Measurements from ENCODE around the gene STT3A. TPM values are rescaled to one million over a fixed set of nuclear protein-coding genes. Genes with fewer than 3 reads are reported as not detected.

STT3A gene
- total and polyA plus RNA-seq, 3 experiments from 2014 or later: 90.6 to 143 (median 140) TPM

GRCh38 chr11:125591649-125592304 is 875 bp upstream of the STT3A start:
- CTCF ChIA-PET: interaction anchor here (1.8 to 3.7 kb wide), 3 partner anchors 23 to 33 kb away, joined by 7 to 17 read pairs (median 13); partner anchors contain the start of genes CHEK1 and EI24
- H3K4me3 ChIP-seq (ENCODE audit: low read length): peak overlapping the region; percentile 100
- peaks cover 40 to 49% (median 49%) of the 10 kb centered on the region in 3 donors for H3K4me1 Mint-ChIP-seq
- POLR2A ChIA-PET: interaction anchor here (0.6 to 2.4 kb wide), 4 partner anchors 22 to 296 kb away, joined by 3 to 31 read pairs (median 6); partner anchors contain the start of genes CHEK1, EI24 and HYLS1
- H3K36me3 ChIP-seq (ENCODE audit: insufficient read depth, low read length): no peaks in the 10 kb centered on the region
- H3K9me3 Mint-ChIP-seq: no peaks in the 10 kb centered on the region
- H3K27ac Mint-ChIP-seq: peak overlapping the region; percentile 92 to 99 (median 98)
- peaks cover 20% of the 10 kb centered on the region for H3K4me1 ChIP-seq (ENCODE audit: insufficient read depth, low read length)
- peak in 3 of 5 donors; percentile 20 to 55 (median 20) for DNase-seq
- peaks cover 0 to 26% (median 0%) of the 10 kb centered on the region in 3 donors for H3K36me3 Mint-ChIP-seq
- peak overlapping the region; percentile 90 to 98 (median 93) for H3K4me3 Mint-ChIP-seq
- H3K27ac ChIP-seq (ENCODE audit: low read depth, low read length): peak overlapping the region; percentile 100
- H3K27me3 ChIP-seq (ENCODE audit: insufficient read depth, low read length, poor library complexity, severe bottlenecking): no peaks in the 10 kb centered on the region
- no peaks in the 10 kb centered on the region for H3K27me3 Mint-ChIP-seq
- H3K9me3 ChIP-seq (ENCODE audit: low read length): no peaks in the 10 kb centered on the region

GRCh38 chr11:125593114-125593820 is 615 bp downstream of the STT3A start:
- Mint-ChIP-seq H3K36me3 (peaks cover 0 to 40% (median 3%) of the 10 kb centered on the region in 3 donors), H3K4me1 (peaks cover 41 to 61% (median 53%) of the 10 kb centered on the region in 3 donors), H3K27me3 (no peaks in the 10 kb centered on the region), H3K9me3 (no peaks in the 10 kb centered on the region), H3K27ac (peak overlapping the region; percentile 92 to 99 (median 98)), H3K4me3 (peak overlapping the region; percentile 90 to 98 (median 93))
- Histone ChIP-seq H3K36me3 (ENCODE audit: insufficient read depth, low read length) (peaks cover 14% of the 10 kb centered on the region), H3K27ac (ENCODE audit: low read depth, low read length) (peak overlapping the region; percentile 100), H3K4me3 (ENCODE audit: low read length) (peak overlapping the region; percentile 85), H3K4me1 (ENCODE audit: insufficient read depth, low read length) (peaks cover 20% of the 10 kb centered on the region), H3K27me3 (ENCODE audit: insufficient read depth, low read length, poor library complexity, severe bottlenecking) (no peaks in the 10 kb centered on the region), H3K9me3 (ENCODE audit: low read length) (no peaks in the 10 kb centered on the region)
- ChIA-PET POLR2A (interaction anchor here (1.2 to 2.4 kb wide), 4 partner anchors 24 to 294 kb away, joined by 3 to 31 read pairs (median 6); partner anchors contain the start of genes CHEK1, EI24 and HYLS1), CTCF (interaction anchor here (1.0 to 3.7 kb wide), 4 partner anchors 24 to 306 kb away, joined by 3 to 17 read pairs (median 8); partner anchors contain the start of genes CHEK1 and EI24)
- DNase-seq: peak in 1 of 5 donors; percentile 4

- Histone ChIP-seq H3K4me3 (ENCODE audit: low read length) (no peak overlapping the region), H3K4me1 (ENCODE audit: insufficient read depth, low read length) (peaks cover 20% of the 10 kb centered on the region), H3K27me3 (ENCODE audit: insufficient read depth, low read length, poor library complexity, severe bottlenecking) (no peaks in the 10 kb centered on the region), H3K9me3 (ENCODE audit: low read length) (no peaks in the 10 kb centered on the region), H3K36me3 (ENCODE audit: insufficient read depth, low read length) (peaks cover 21% of the 10 kb centered on the region), H3K27ac (ENCODE audit: low read depth, low read length) (no peak overlapping the region)
- ChIA-PET CTCF (interaction anchor here (1.3 kb wide), 1 partner anchor 25 kb away, joined by 4 read pairs; the partner anchor contains the start of gene EI24), POLR2A (no interaction called here)
- no peaks in the 10 kb centered on the region for H3K9me3 Mint-ChIP-seq
- DNase-seq: no peak
- peak overlapping the region in 3 of 7 donors; percentile 1 to 94 (median 69) for H3K4me3 Mint-ChIP-seq
- H3K27ac Mint-ChIP-seq: peak overlapping the region in 4 of 8 donors; percentile 19 to 57 (median 43)
- no peaks in the 10 kb centered on the region for H3K27me3 Mint-ChIP-seq
- H3K36me3 Mint-ChIP-seq: peaks cover 0 to 53% (median 6%) of the 10 kb centered on the region in 3 donors
- H3K4me1 Mint-ChIP-seq: peaks cover 41 to 62% (median 53%) of the 10 kb centered on the region in 3 donors
Observed at GRCh38 chr11:125594958-125595357, 2.3 kb downstream of the STT3A start.

- H3K4me3 ChIP-seq (ENCODE audit: low read length): no peak overlapping the region
- peaks cover under 1% of the 10 kb centered on the region for H3K4me1 ChIP-seq (ENCODE audit: insufficient read depth, low read length)
- CTCF ChIA-PET: no interaction called here
- POLR2A ChIA-PET: no interaction called here
- Mint-ChIP-seq H3K4me1 (peaks cover 13 to 23% (median 22%) of the 10 kb centered on the region in 3 donors), H3K9me3 (no peaks in the 10 kb centered on the region), H3K27ac (peak overlapping the region in 1 of 8 donors; percentile 41), H3K36me3 (peaks cover 11 to 82% (median 20%) of the 10 kb centered on the region in 3 donors), H3K4me3 (no peak overlapping the region), H3K27me3 (no peaks in the 10 kb centered on the region)
- no peaks in the 10 kb centered on the region for H3K27me3 ChIP-seq (ENCODE audit: insufficient read depth, low read length, poor library complexity, severe bottlenecking)
- no peak overlapping the region for H3K27ac ChIP-seq (ENCODE audit: low read depth, low read length)
- H3K9me3 ChIP-seq (ENCODE audit: low read length): no peaks in the 10 kb centered on the region
- no peak for DNase-seq
- peaks cover 64% of the 10 kb centered on the region for H3K36me3 ChIP-seq (ENCODE audit: insufficient read depth, low read length)
Observed at GRCh38 chr11:125600663-125601062, 8.0 kb downstream of the STT3A start.

GRCh38 chr11:125603207-125603606 is 10.6 kb downstream of the STT3A start:
- Mint-ChIP-seq H3K36me3 (peaks cover 17 to 84% (median 25%) of the 10 kb centered on the region in 3 donors), H3K4me1 (peaks cover 1 to 9% (median 3%) of the 10 kb centered on the region in 3 donors), H3K27ac (peak overlapping the region in 2 of 8 donors; percentile 23 to 38), H3K27me3 (no peaks in the 10 kb centered on the region), H3K9me3 (no peaks in the 10 kb centered on the region), H3K4me3 (no peak overlapping the region)
- H3K4me1 ChIP-seq (ENCODE audit: insufficient read depth, low read length): no peaks in the 10 kb centered on the region
- H3K27ac ChIP-seq (ENCODE audit: low read depth, low read length): no peak overlapping the region
- no peaks in the 10 kb centered on the region for H3K9me3 ChIP-seq (ENCODE audit: low read length)
- DNase-seq: no peak
- ChIA-PET CTCF (no interaction called here), POLR2A (no interaction called here)
- H3K27me3 ChIP-seq (ENCODE audit: insufficient read depth, low read length, poor library complexity, severe bottlenecking): no peaks in the 10 kb centered on the region
- H3K4me3 ChIP-seq (ENCODE audit: low read length): no peak overlapping the region
- H3K36me3 ChIP-seq (ENCODE audit: insufficient read depth, low read length): peaks cover 74% of the 10 kb centered on the region

GRCh38 chr11:125605417-125605816 is 12.8 kb downstream of the STT3A start:
- Mint-ChIP-seq H3K4me3 (no peak overlapping the region), H3K27ac (peak overlapping the region in 1 of 8 donors; percentile 43), H3K9me3 (no peaks in the 10 kb centered on the region), H3K36me3 (peaks cover 22 to 88% (median 34%) of the 10 kb centered on the region in 3 donors), H3K4me1 (peaks cover 0 to 9% (median 5%) of the 10 kb centered on the region in 3 donors), H3K27me3 (no peaks in the 10 kb centered on the region)
- no peak for DNase-seq
- no peaks in the 10 kb centered on the region for H3K27me3 ChIP-seq (ENCODE audit: insufficient read depth, low read length, poor library complexity, severe bottlenecking)
- CTCF ChIA-PET: no interaction called here
- H3K4me1 ChIP-seq (ENCODE audit: insufficient read depth, low read length): no peaks in the 10 kb centered on the region
- H3K9me3 ChIP-seq (ENCODE audit: low read length): no peaks in the 10 kb centered on the region
- POLR2A ChIA-PET: no interaction called here
- H3K27ac ChIP-seq (ENCODE audit: low read depth, low read length): no peak overlapping the region
- no peak overlapping the region for H3K4me3 ChIP-seq (ENCODE audit: low read length)
- H3K36me3 ChIP-seq (ENCODE audit: insufficient read depth, low read length): peaks cover 79% of the 10 kb centered on the region

GRCh38 chr11:125609545-125609944 is 16.9 kb downstream of the STT3A start:
- POLR2A ChIA-PET: no interaction called here
- no peaks in the 10 kb centered on the region for H3K27me3 Mint-ChIP-seq
- peaks cover 0 to 2% (median 0%) of the 10 kb centered on the region in 3 donors for H3K4me1 Mint-ChIP-seq
- no peaks in the 10 kb centered on the region for H3K4me1 ChIP-seq (ENCODE audit: insufficient read depth, low read length)
- H3K9me3 ChIP-seq (ENCODE audit: low read length): no peaks in the 10 kb centered on the region
- no peak overlapping the region for H3K27ac ChIP-seq (ENCODE audit: low read depth, low read length)
- no peaks in the 10 kb centered on the region for H3K9me3 Mint-ChIP-seq
- H3K27ac Mint-ChIP-seq: peak overlapping the region in 1 of 8 donors; percentile 64
- no peaks in the 10 kb centered on the region for H3K27me3 ChIP-seq (ENCODE audit: insufficient read depth, low read length, poor library complexity, severe bottlenecking)
- H3K36me3 Mint-ChIP-seq: peaks cover 22 to 90% (median 42%) of the 10 kb centered on the region in 3 donors
- H3K36me3 ChIP-seq (ENCODE audit: insufficient read depth, low read length): peaks cover 73% of the 10 kb centered on the region
- no peak for DNase-seq
- no peak overlapping the region for H3K4me3 Mint-ChIP-seq
- H3K4me3 ChIP-seq (ENCODE audit: low read length): no peak overlapping the region
- CTCF ChIA-PET: no interaction called here
